T-cell (primary cell): Measurements from ENCODE around the gene ZFP36. TPM values are rescaled to one million over a fixed set of nuclear protein-coding genes. Genes with fewer than 3 reads are reported as not detected.

Experiments used
- ATAC-seq, 4 experiments: fragments of 200-7000 bp in 3 of 4; fragments of 150-1000 bp in 1 of 4; cut with Tn5 transposase; replicated peaks in 1 of 4; 1 replicate in 3 of 4; 2 replicates in 1 of 4; pipeline ENCODE4 v1.10.0; 2021; ENCODE audit warnings: moderate library complexity in 3 of 4, mild to moderate bottlenecking in 2 of 4, moderate number of reproducible peaks in 1 of 4
- CTCF ChIA-PET, 2 donors: fragments of 300-600 bp; sonication (Branson Sonifier 250); formaldehyde crosslinking; loops; one replicate each; lab custom pipeline; 2022; ENCODE audit warnings: antibody characterized with exemption in 2 of 2; lab: Charles Lee
- POLR2A ChIA-PET, 2 donors: fragments of 300-600 bp; sonication (Branson Sonifier 250); formaldehyde crosslinking; loops; one replicate each; lab custom pipeline; 2022; ENCODE audit warnings: antibody characterized with exemption in 2 of 2; lab: Charles Lee
- DNase-seq, 35 experiments: peaks; one replicate each; pipeline versions ENCODE4 v3.0.0 to v3.0.0-alpha.2; 2013 to 2023
- H3K27ac ChIP-seq: one replicate; pipeline ENCODE4 v1.5.1; 2013; ENCODE audit warnings: low read length
- H3K27me3 ChIP-seq, 2 experiments: replicated peaks in 1 of 2; 1 replicate in 1 of 2; 2 replicates in 1 of 2; pipeline versions ENCODE4 v1.6.1 to v1.7.0; 2013; ENCODE audit warnings: low read length in 1 of 2, mixed read lengths in 1 of 2; ENCODE audit not compliant: control insufficient read depth in 2 of 2, insufficient read depth in 2 of 2; ENCODE audit errors: extremely low read depth in 1 of 2
- H3K36me3 ChIP-seq, 2 donors: 1 replicate in 1 of 2; 2 replicates in 1 of 2; pipeline versions ENCODE4 v1.6.1 to v1.7.0; 2013; ENCODE audit warnings: low read length in 1 of 2; ENCODE audit not compliant: control insufficient read depth in 2 of 2, insufficient read depth in 1 of 2; ENCODE audit errors: extremely low read depth in 1 of 2
- H3K4me1 ChIP-seq, 2 experiments: 1 replicate in 1 of 2; 2 replicates in 1 of 2; pipeline versions ENCODE4 v1.6.1 to v1.7.0; 2013; ENCODE audit warnings: low read length in 2 of 2, mixed read lengths in 1 of 2; ENCODE audit not compliant: insufficient read depth in 2 of 2, control insufficient read depth in 1 of 2; ENCODE audit errors: extremely low read depth in 1 of 2
- H3K4me3 ChIP-seq, 2 donors: 1 replicate in 1 of 2; 2 replicates in 1 of 2; pipeline versions ENCODE4 v1.5.1 to v1.7.0; 2013; ENCODE audit warnings: mild to moderate bottlenecking in 2 of 2, low read length in 1 of 2, moderate library complexity in 1 of 2; ENCODE audit not compliant: control insufficient read depth in 1 of 2; ENCODE audit errors: extremely low read depth in 1 of 2
- H3K9me3 ChIP-seq: 2 replicates; pipeline ENCODE4 v1.7.0; 2013
- H3K27ac Mint-ChIP-seq, 2 donors: one replicate each; pipeline ENCODE4 v1.8.0; 2020 to 2021; ENCODE audit warnings: mild to moderate bottlenecking in 2 of 2, mixed read lengths in 2 of 2
- H3K27me3 Mint-ChIP-seq, 2 donors: one replicate each; pipeline ENCODE4 v1.8.0; 2021 to 2022; ENCODE audit warnings: mixed read lengths in 2 of 2
- H3K36me3 Mint-ChIP-seq: one replicate; pipeline ENCODE4 v1.8.0; 2021; ENCODE audit warnings: mixed read lengths
- H3K4me1 Mint-ChIP-seq, 3 donors: one replicate each; pipeline ENCODE4 v1.8.0; 2020 to 2022; ENCODE audit warnings: mixed read lengths in 3 of 3, mild to moderate bottlenecking in 1 of 3
- H3K4me3 Mint-ChIP-seq, 3 donors: one replicate each; pipeline ENCODE4 v1.8.0; 2020 to 2022; ENCODE audit warnings: mild to moderate bottlenecking in 3 of 3, mixed read lengths in 3 of 3, moderate library complexity in 3 of 3
- H3K9me3 Mint-ChIP-seq, 3 donors: one replicate each; pipeline ENCODE4 v1.8.0; 2020 to 2022; ENCODE audit warnings: mixed read lengths in 3 of 3
- WGBS: methylation state at CpG from one replicate; pipeline ENCODE4 v1.1.5; 2013; ENCODE audit warnings: missing lambda C conversion rate; ENCODE audit not compliant: insufficient coverage; 5-methylcytosine and 5-hydroxymethylcytosine counted together
- total RNA-seq, 35 experiments: library from RNA in 6 of 35; stranded (reverse) in 6 of 35; fragments of 120-200 nt in 1 of 35; gene quantifications; one replicate each; pipeline versions ENCODE4 v1.2.1 to v1.2.4 and lab custom pipeline; 2013 to 2026

Gene ZFP36
- total RNA-seq, 5 donors from 2014 or later (not counting 1 experiment from before 2014, with no cell fraction given), result 208 to 1,013 (median 233) TPM

DNA sequence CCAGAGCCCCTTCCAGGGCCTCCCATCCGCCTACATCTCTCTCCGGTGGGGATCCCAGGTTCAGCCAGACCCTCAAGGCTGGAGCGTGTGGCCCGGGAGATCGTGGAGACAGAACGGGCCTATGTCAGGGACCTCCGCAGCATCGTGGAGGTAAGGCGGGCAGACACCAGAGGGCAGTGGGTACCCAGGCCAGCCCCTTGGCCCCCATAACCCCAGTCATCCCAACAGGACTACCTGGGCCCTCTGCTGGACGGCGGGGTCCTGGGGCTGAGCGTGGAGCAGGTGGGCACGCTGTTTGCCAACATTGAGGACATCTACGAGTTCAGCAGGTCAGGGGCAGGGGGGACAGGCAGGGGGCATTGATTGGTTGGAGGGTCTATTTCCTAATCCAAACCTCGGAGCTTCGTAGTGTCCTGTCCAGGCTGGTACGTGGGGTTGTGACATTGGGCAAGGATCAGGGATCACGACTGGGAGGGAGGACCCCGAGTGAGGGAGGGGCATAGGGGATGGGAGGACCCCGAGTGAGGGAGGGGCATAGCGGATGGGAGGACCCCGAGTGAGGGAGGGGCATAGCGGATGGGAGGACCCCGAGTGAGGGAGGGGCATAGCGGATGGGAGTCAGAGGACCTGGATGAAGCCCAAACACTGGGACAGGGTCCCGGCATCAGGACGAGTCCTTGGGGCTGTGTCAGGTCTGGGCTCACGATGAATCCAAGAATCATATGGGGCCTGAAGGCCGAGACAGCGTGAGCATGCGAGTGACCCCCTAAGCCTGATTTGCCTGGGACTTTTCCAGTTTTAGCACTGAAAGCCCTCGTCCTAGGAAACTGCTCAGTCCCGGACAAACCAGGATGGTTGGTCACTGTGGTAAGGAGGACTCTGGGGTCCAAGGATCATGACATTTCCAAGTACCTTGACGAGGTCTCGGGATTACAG is 8.7 kb downstream of the ZFP36 start:
- H3K27me3 Mint-ChIP-seq, result peaks cover 0 to 3% of the 10 kb centered on the region in 2 donors
- ATAC-seq (no peak), DNase-seq (no peak)
- H3K4me1 Mint-ChIP-seq, result peaks cover 28 to 42% (median 36%) of the 10 kb centered on the region in 3 donors
- H3K4me3 ChIP-seq, result no peak overlapping the region
- POLR2A ChIA-PET, result no interaction called here
- peaks cover 15% of the 10 kb centered on the region for H3K36me3 Mint-ChIP-seq
- peak overlapping the region in 1 of 3 donors; percentile 83 for H3K4me3 Mint-ChIP-seq
- H3K9me3 ChIP-seq, result no peaks in the 10 kb centered on the region
- CTCF ChIA-PET, result interaction anchor here in 1 of 2 donors (0.6 kb wide), 1 partner anchor 871 kb away, joined by 3 read pairs; no protein-coding TSS in a partner anchor
- H3K27ac Mint-ChIP-seq, result peak overlapping the region in 1 of 2 donors; percentile 39
- peaks cover 16 to 19% of the 10 kb centered on the region in 2 donors for H3K36me3 ChIP-seq
- H3K9me3 Mint-ChIP-seq, result no peaks in the 10 kb centered on the region
- WGBS, result 93% methylated on average over 31 of the region's 35 CpGs
- H3K4me1 ChIP-seq, result peaks cover 11 to 38% of the 10 kb centered on the region in 2 experiments
- H3K27me3 ChIP-seq, result no peaks in the 10 kb centered on the region
- H3K27ac ChIP-seq, result no peak overlapping the region

DNA sequence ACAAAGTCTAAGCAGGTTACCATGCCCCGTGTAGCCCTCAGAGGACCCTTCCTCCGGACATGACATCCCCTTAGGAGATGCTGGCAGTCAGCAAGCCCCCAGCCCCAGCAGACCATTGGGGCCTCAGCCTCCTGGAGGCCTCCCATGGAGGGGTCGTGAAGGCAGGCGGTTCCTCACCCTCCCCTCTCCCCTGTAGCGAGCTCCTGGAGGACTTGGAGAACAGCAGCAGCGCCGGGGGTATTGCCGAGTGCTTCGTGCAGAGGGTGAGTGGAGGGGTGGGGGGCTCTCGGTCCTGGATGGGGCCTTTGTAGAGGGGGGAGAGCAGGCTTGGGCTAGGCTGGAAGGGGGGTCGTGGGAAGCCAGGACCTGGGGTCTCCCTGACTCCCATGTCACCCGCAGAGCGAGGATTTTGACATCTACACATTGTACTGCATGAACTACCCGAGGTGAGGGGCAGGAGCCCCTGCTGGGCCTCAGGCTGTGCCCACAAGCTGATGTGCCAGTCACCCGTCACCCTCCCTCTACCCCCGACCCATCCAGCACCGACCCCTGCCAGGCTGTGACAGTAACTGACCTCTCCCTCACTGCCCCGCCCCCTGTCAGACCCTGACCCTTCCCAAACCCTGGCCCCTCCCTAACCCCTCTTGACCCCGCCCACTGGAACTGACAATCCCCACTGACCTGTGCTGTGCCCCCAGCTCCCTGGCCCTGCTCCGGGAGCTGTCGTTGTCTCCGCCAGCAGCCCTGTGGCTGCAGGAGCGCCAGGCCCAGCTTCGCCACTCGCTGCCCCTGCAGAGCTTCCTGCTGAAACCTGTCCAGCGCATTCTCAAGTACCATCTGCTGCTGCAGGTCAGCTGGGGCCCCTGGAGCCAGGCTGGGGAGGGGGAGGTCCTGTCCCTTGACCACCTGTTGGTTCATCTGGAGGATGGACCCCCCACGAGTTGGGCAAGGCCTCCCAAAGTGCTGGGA is 9.8 kb downstream of the ZFP36 start:
- WGBS, result 94% methylated on average over 15 of the region's 27 CpGs
- no peak for DNase-seq
- ATAC-seq, result no peak
- Histone ChIP-seq H3K36me3 (peaks cover 18 to 25% of the 10 kb centered on the region in 2 donors), H3K4me1 (peaks cover 2 to 27% of the 10 kb centered on the region in 2 experiments), H3K4me3 (no peak overlapping the region), H3K9me3 (no peaks in the 10 kb centered on the region), H3K27ac (no peak overlapping the region), H3K27me3 (no peaks in the 10 kb centered on the region)
- H3K27me3 Mint-ChIP-seq, result peaks cover 0 to 3% of the 10 kb centered on the region in 2 donors
- no peak overlapping the region for H3K4me3 Mint-ChIP-seq
- peaks cover 18 to 32% (median 25%) of the 10 kb centered on the region in 3 donors for H3K4me1 Mint-ChIP-seq
- H3K36me3 Mint-ChIP-seq, result peaks cover 15% of the 10 kb centered on the region
- ChIA-PET POLR2A (interaction anchor here in 1 of 2 donors (1.7 kb wide), 1 partner anchor 19 kb away, joined by 4 read pairs; the partner anchor contains the start of gene RPS16), CTCF (interaction anchor here (0.6 to 0.8 kb wide), 3 partner anchors 13 to 872 kb away, joined by 3 to 8 read pairs (median 5); partner anchors contain the start of gene EID2B (in 1 of the 2))
- no peaks in the 10 kb centered on the region for H3K9me3 Mint-ChIP-seq
- peak overlapping the region in 1 of 2 donors; percentile 34 for H3K27ac Mint-ChIP-seq

GRCh38 chr19:39417463-39418181 is 11.0 kb downstream of the ZFP36 start:
- ChIA-PET CTCF (interaction anchor here in 1 of 2 donors (0.8 kb wide), 1 partner anchor 12 kb away, joined by 8 read pairs; no protein-coding TSS in a partner anchor), POLR2A (interaction anchor here (0.9 to 1.7 kb wide), 2 partner anchors 18 kb away, joined by 3 to 4 read pairs; partner anchors contain the start of gene RPS16 (in 1 of the 2))
- Mint-ChIP-seq H3K27ac (peak overlapping the region; percentile 44 to 74), H3K36me3 (peaks cover 15% of the 10 kb centered on the region), H3K4me1 (peaks cover 13 to 22% (median 16%) of the 10 kb centered on the region in 3 donors), H3K4me3 (no peak overlapping the region), H3K9me3 (no peaks in the 10 kb centered on the region), H3K27me3 (no peaks in the 10 kb centered on the region)
- H3K27me3 ChIP-seq, result no peaks in the 10 kb centered on the region
- ATAC-seq, result no peak
- 87% methylated on average over 18 of the region's 30 CpGs for WGBS
- peaks cover 18 to 32% of the 10 kb centered on the region in 2 donors for H3K36me3 ChIP-seq
- peak in 1 of 35 experiments; percentile 19 for DNase-seq
- no peak overlapping the region for H3K4me3 ChIP-seq
- H3K9me3 ChIP-seq, result no peaks in the 10 kb centered on the region
- peaks cover 0 to 21% of the 10 kb centered on the region in 2 experiments for H3K4me1 ChIP-seq
- no peak overlapping the region for H3K27ac ChIP-seq

- Mint-ChIP-seq H3K4me3 (no peak overlapping the region), H3K36me3 (peaks cover 22% of the 10 kb centered on the region), H3K9me3 (no peaks in the 10 kb centered on the region), H3K27ac (peak overlapping the region in 1 of 2 donors; percentile 44), H3K4me1 (peaks cover 7 to 17% (median 12%) of the 10 kb centered on the region in 3 donors), H3K27me3 (no peaks in the 10 kb centered on the region)
- Histone ChIP-seq H3K4me1 (peaks cover 0 to 10% of the 10 kb centered on the region in 2 experiments), H3K9me3 (no peaks in the 10 kb centered on the region), H3K4me3 (no peak overlapping the region), H3K27ac (no peak overlapping the region), H3K36me3 (peaks cover 26 to 43% of the 10 kb centered on the region in 2 donors), H3K27me3 (no peaks in the 10 kb centered on the region)
- no peak for DNase-seq
- no CpG with 5 or more reads among the region's 9 CpGs for WGBS
- ChIA-PET CTCF (no interaction called here), POLR2A (interaction anchor here in 1 of 2 donors (0.6 kb wide), 1 partner anchor 17 kb away, joined by 3 read pairs; the partner anchor contains the start of gene RPS16)
- no peak for ATAC-seq
Measured at GRCh38 chr19:39419003-39419402, 12.4 kb downstream of the ZFP36 start.

GRCh38 chr19:39420769-39421168 is 14.1 kb downstream of the ZFP36 start:
- Histone ChIP-seq H3K27ac (no peak overlapping the region), H3K4me3 (no peak overlapping the region), H3K4me1 (no peaks in the 10 kb centered on the region), H3K36me3 (peaks cover 24 to 43% of the 10 kb centered on the region in 2 donors), H3K9me3 (no peaks in the 10 kb centered on the region), H3K27me3 (no peaks in the 10 kb centered on the region)
- Mint-ChIP-seq H3K27ac (no peak overlapping the region), H3K36me3 (peaks cover 18% of the 10 kb centered on the region), H3K4me1 (peaks cover 0 to 2% (median 0%) of the 10 kb centered on the region in 3 donors), H3K4me3 (no peak overlapping the region), H3K9me3 (no peaks in the 10 kb centered on the region), H3K27me3 (no peaks in the 10 kb centered on the region)
- DNase-seq (no peak), ATAC-seq (no peak)
- ChIA-PET POLR2A (no interaction called here), CTCF (no interaction called here)
- WGBS, result 98% methylated on average over 11 of the region's 15 CpGs
